IPS DF 6.9 (cell line): ENCODE measurements around the gene PCDHA7.
"Not testable (repeated sequence)": the region's sequence is repeated elsewhere in the genome, so short reads cannot be mapped to it uniquely, and the experiment has no call there.

Experiments
- DNase-seq: peaks from one replicate; pipeline ENCODE4 v3.0.0-alpha.2; 2013; ENCODE audit warnings: low read depth, low spot score
- H3K27ac ChIP-seq: one replicate; pipeline ENCODE4 v1.5.1; 2013; ENCODE audit warnings: low read length, control low read depth
- H3K27me3 ChIP-seq: 2 replicates; pipeline ENCODE4 v1.6.1; 2013; ENCODE audit warnings: mild to moderate bottlenecking, low read length; ENCODE audit not compliant: control insufficient read depth, insufficient read depth
- H3K36me3 ChIP-seq: 2 replicates; pipeline ENCODE4 v1.6.1; 2013; ENCODE audit warnings: low read length; ENCODE audit not compliant: control insufficient read depth, insufficient read depth
- H3K4me1 ChIP-seq: 2 replicates; pipeline ENCODE4 v1.6.1; 2013; ENCODE audit warnings: low read length; ENCODE audit not compliant: control insufficient read depth, insufficient read depth
- H3K4me3 ChIP-seq: 2 replicates; pipeline ENCODE4 v1.5.1; 2013; ENCODE audit warnings: mild to moderate bottlenecking, low read length
- H3K9me3 ChIP-seq: 2 replicates; pipeline ENCODE4 v1.6.1; 2013; ENCODE audit warnings: low read length, inconsistent platforms; ENCODE audit not compliant: control insufficient read depth, insufficient read depth
- WGBS: extraction: QIAGEN DNeasy Blood & Tissue Kit; methylation state at CpG from one replicate; pipeline ENCODE4 v1.1.7; 2013; ENCODE audit warnings: mixed read lengths, missing lambda C conversion rate; ENCODE audit not compliant: insufficient read length, insufficient coverage; 5-methylcytosine and 5-hydroxymethylcytosine counted together

The PCDHA7 gene

DNA sequence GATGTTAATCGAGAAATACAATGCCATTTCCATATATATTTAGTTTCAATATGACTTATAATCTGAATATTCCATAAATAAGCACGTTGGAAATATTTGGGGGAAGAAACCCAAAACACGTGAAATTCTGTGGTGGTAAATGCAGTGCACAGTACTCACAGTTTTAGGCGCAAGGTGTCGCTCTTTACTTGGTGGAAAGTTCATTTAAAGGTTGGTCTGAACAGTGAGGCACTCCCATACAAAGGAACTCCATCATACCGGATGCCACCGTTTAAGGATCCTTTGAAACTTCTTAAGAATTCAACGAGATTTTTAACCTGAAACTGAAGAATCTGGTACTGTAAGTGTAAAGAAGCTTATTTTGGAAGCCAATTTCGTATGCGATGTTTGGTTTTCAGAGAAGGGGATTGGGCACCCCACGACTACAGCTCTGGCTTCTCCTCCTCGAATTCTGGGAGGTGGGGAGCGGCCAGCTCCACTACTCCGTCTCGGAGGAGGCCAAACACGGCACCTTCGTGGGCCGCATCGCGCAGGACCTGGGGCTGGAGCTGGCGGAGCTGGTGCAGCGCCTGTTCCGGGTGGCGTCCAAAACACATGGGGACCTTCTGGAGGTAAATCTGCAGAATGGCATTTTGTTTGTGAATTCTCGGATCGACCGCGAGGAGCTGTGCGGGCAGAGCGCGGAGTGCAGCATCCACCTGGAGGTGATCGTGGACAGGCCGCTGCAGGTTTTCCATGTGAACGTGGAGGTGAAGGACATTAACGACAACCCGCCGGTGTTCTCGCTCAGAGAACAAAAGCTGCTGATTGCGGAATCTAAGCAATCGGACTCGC is 34.9 kb downstream of the PCDHA7 start, which contains the start of gene PCDHA11:
PCDHA11 (plus strand) TSS at position 237 of the 834 bp plus-strand sequence; CDS start at position 384, 147 bp downstream.
- Histone ChIP-seq H3K27me3 (no peaks in the 10 kb centered on the region), H3K4me3 (peak within 1 kb of the TSS; percentile 47; the same call in 1 of the 2 replicates), H3K27ac (no peak within 1 kb of the TSS), H3K4me1 (no peaks in the 10 kb centered on the region), H3K9me3 (no peaks in the 10 kb centered on the region), H3K36me3 (peaks cover 9% of the 10 kb centered on the region; the same call in 1 of the 2 replicates)
- no peak for DNase-seq
- WGBS, result no CpG with 5 or more reads among the region's 41 CpGs

DNA sequence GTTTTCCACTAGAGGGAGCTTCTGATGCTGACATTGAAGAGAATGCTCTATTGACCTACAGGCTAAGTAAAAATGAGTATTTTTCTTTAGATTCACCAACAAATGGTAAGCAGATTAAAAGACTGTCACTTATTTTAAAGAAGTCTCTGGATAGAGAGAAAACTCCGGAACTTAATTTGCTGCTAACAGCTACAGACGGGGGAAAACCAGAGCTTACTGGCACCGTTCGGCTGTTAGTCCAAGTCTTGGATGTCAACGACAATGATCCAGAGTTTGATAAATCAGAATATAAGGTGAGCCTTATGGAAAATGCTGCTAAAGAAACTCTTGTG is 35.5 kb downstream of the PCDHA7 start:
- no peak for DNase-seq
- Histone ChIP-seq H3K9me3 (no peaks in the 10 kb centered on the region), H3K27me3 (no peaks in the 10 kb centered on the region), H3K4me1 (no peaks in the 10 kb centered on the region), H3K27ac (no peak overlapping the region), H3K36me3 (peaks cover 9% of the 10 kb centered on the region; the same call in 1 of the 2 replicates), H3K4me3 (peak overlapping the region; percentile 47; the same call in 1 of the 2 replicates)
- WGBS, result no CpG with 5 or more reads among the region's 5 CpGs

DNA sequence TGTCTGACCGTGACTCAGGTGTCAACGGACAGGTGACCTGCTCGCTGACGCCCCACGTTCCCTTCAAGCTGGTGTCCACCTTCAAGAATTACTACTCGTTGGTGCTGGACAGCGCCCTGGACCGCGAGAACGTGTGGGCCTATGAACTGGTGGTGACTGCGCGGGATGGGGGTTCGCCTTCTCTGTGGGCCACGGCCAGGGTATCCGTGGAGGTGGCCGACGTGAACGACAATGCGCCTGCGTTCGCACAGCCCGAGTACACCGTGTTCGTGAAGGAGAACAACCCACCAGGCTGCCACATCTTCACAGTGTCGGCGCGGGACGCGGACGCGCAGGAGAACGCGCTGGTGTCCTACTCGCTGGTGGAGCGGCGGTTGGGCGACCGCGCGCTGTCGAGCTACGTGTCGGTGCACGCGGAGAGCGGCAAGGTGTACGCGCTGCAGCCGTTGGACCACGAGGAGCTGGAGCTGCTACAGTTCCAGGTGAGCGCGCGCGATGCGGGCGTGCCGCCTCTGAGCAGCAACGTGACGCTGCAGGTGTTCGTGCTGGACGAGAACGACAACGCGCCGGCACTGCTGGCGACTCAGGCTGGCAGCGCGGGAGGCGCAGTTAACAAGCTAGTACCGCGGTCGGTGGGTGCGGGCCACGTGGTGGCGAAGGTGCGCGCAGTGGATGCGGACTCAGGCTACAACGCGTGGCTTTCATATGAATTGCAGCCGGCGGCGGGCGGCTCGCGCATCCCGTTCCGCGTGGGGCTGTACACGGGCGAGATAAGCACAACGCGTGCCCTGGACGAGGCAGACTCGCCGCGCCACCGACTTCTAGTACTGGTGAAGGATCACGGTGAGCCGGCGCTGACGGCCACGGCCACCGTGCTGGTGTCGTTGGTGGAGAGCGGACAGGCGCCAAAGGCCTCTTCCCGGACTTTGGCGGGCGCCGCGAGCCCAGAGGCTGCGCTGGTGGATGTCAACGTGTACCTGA is 36.4 kb downstream of the PCDHA7 start:
- no CpG with 5 or more reads among the region's 114 CpGs for WGBS
- Histone ChIP-seq H3K9me3 (no peaks in the 10 kb centered on the region), H3K4me3 (no peak overlapping the region), H3K27ac (no peak overlapping the region), H3K27me3 (no peaks in the 10 kb centered on the region), H3K4me1 (no peaks in the 10 kb centered on the region), H3K36me3 (peaks cover 9% of the 10 kb centered on the region; the same call in 1 of the 2 replicates)
- DNase-seq, result no peak

DNA sequence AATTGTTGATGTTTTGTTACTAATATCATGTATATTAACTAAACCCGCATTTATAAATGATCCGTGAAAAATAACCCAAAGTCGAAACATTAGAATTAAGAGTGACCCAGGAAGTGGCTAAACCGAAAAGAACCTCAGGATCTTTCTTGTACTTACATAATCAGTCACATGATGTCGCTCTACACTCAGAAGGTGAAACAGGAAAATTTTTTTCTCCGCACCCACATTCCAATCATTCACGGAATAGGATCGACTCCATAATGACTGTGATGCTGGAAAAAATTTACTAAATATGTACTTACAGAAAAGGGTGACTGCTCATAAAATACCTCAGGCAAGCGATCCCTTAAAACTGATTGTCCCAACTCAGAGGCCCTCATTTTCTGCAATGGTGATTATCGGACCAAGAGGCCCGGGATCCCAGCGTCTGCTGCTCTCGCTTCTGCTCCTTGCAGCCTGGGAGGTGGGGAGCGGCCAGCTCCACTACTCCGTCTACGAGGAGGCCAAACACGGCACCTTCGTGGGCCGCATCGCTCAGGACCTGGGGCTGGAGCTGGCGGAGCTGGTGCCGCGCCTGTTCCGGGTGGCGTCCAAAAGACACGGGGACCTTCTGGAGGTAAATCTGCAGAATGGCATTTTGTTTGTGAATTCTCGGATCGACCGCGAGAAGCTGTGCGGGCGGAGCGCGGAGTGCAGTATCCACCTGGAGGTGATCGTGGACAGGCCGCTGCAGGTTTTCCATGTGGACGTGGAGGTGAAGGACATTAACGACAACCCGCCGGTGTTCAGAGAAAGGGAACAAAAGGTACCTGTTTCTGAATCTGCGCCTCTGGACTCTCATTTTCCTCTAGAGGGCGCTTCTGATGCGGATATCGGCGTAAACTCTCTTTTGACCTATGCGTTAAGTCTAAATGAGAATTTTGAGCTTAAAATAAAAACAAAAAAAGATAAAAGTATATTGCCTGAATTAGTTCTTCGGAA is 41.3 kb downstream of the PCDHA7 start, which contains the start of gene PCDHA12:
PCDHA12 (plus strand) TSS at position 224 of the 981 bp plus-strand sequence; CDS start at position 389, 165 bp downstream.
- WGBS, result no CpG with 5 or more reads among the region's 47 CpGs
- H3K27me3 ChIP-seq, result no peaks in the 10 kb centered on the region

DNA sequence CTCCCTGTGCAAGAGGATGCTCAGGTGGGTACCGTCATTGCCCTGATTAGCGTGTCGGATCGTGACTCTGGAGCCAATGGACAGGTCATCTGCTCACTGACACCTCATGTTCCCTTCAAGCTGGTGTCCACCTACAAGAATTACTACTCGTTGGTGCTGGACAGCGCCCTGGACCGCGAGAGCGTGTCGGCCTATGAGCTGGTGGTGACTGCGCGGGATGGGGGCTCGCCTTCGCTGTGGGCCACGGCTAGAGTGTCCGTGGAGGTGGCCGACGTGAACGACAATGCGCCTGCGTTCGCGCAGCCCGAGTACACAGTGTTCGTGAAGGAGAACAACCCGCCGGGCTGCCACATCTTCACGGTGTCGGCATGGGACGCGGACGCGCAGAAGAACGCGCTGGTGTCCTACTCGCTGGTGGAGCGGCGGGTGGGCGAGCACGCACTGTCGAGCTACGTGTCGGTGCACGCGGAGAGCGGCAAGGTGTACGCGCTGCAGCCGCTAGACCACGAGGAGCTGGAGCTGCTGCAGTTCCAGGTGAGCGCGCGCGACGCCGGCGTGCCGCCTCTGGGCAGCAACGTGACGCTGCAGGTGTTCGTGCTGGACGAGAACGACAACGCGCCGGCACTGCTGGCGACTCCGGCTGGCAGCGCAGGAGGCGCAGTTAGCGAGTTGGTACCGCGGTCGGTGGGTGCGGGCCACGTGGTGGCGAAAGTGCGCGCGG is 42.6 kb downstream of the PCDHA7 start:
- not testable (repeated sequence) for H3K9me3 ChIP-seq, H3K4me3 ChIP-seq, DNase-seq, H3K27ac ChIP-seq, H3K27me3 ChIP-seq, H3K36me3 ChIP-seq, H3K4me1 ChIP-seq
- no CpG with 5 or more reads among the region's 80 CpGs for WGBS

More for the DNA sequence above, 41.3 kb downstream of the PCDHA7 start, which contains the start of gene PCDHA12:
- H3K36me3 ChIP-seq, result peaks cover 10% of the 10 kb centered on the region
- peak within 1 kb of the TSS; percentile 59; the same call in 1 of the 2 replicates for H3K4me3 ChIP-seq
- no peak for DNase-seq
- no peak within 1 kb of the TSS for H3K27ac ChIP-seq
- no peaks in the 10 kb centered on the region for H3K9me3 ChIP-seq
- H3K4me1 ChIP-seq, result peaks cover 2% of the 10 kb centered on the region; the same call in 1 of the 2 replicates

DNA sequence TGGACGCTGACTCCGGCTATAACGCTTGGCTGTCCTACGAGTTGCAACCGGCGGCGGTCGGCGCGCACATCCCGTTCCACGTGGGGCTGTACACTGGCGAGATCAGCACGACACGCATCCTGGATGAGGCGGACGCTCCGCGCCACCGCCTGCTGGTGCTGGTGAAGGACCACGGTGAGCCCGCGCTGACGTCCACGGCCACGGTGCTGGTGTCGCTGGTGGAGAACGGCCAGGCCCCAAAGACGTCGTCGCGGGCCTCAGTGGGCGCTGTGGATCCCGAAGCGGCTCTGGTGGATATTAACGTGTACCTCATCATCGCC is 43.2 kb downstream of the PCDHA7 start:
- Histone ChIP-seq H3K27me3 (no peaks in the 10 kb centered on the region), H3K4me1 (peaks cover 2% of the 10 kb centered on the region; the same call in 1 of the 2 replicates), H3K9me3 (no peaks in the 10 kb centered on the region), H3K27ac (no peak overlapping the region), H3K4me3 (no peak overlapping the region), H3K36me3 (peaks cover 4% of the 10 kb centered on the region; the same call in 1 of the 2 replicates)
- WGBS, result no CpG with 5 or more reads among the region's 37 CpGs
- DNase-seq, result no peak

DNA sequence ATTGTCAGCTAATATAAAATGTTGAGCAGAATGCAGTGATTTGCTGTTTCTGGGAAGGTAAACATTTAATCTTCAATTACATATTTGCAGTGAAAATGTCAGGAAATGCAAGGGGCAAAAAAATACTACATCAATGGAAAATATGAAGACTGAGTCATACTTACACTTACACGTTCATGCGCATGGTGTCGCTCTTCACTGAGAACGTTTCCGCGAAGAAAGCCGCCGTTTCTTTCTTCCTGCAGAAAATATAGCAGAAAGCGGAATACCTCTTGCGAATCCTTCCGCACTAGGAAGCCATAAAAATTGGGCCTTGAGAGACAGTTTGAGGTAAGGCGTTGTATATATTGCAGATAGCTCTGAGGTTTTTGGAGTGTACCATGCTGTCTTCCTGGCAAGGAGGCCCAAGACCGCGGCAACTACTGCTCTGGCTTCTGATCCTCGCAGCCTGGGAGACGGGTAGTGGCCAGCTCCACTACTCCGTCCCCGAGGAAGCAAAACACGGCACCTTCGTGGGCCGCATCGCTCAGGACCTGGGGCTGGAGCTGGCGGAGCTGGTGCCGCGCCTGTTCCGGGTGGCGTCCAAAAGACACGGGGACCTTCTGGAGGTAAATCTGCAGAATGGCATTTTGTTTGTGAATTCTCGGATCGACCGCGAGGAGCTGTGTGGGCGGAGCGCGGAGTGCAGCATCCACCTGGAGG is 48.0 kb downstream of the PCDHA7 start, which contains the start of gene PCDHA13:
PCDHA13 (plus strand) TSS at position 236 of the 702 bp plus-strand sequence; CDS start at position 381, 145 bp downstream.
- no peak for DNase-seq
- Histone ChIP-seq H3K27ac (no peak within 1 kb of the TSS), H3K36me3 (peaks cover 7% of the 10 kb centered on the region), H3K4me1 (peaks cover 2% of the 10 kb centered on the region; the same call in 1 of the 2 replicates), H3K4me3 (peak within 1 kb of the TSS; percentile 33; the same call in 1 of the 2 replicates), H3K27me3 (no peaks in the 10 kb centered on the region), H3K9me3 (no peaks in the 10 kb centered on the region)
- whole genome bisulfite sequencing, result no CpG with 5 or more reads among the region's 35 CpGs

DNA sequence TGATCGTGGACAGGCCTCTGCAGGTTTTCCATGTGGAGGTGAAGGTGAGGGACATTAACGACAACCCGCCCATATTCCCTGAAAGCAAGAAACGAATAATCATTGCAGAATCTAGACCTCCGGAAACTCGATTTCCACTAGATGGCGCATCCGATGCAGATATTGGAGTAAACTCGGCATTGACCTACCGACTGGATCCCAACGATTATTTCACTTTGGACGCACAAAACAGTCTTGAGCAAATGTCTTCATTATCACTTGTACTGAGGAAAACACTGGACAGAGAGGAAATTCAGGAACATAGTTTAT is 48.5 kb downstream of the PCDHA7 start:
- DNase-seq, result peak; percentile 27
- H3K36me3 ChIP-seq, result peaks cover 3% of the 10 kb centered on the region
- no peak overlapping the region for H3K27ac ChIP-seq
- no CpG with 5 or more reads among the region's 12 CpGs for WGBS
- H3K4me1 ChIP-seq, result no peaks in the 10 kb centered on the region
- no peaks in the 10 kb centered on the region for H3K27me3 ChIP-seq
- no peaks in the 10 kb centered on the region for H3K9me3 ChIP-seq
- H3K4me3 ChIP-seq, result peak overlapping the region; percentile 33; the same call in 1 of the 2 replicates

DNA sequence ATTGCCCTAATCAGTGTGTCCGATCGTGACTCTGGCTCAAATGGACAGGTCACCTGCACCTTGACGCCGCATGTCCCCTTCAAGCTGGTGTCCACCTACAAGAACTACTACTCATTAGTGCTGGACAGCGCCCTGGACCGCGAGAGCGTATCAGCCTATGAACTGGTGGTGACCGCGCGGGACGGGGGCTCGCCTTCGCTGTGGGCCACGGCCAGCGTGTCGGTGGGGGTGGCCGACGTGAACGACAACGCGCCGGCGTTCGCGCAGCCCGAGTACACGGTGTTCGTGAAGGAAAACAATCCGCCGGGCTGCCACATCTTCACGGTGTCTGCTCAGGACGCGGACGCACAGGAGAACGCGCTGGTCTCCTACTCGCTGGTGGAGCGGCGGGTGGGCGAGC is 49.3 kb downstream of the PCDHA7 start:
- no peaks in the 10 kb centered on the region for H3K4me1 ChIP-seq
- H3K9me3 ChIP-seq, result no peaks in the 10 kb centered on the region
- peaks cover 3% of the 10 kb centered on the region; the same call in 1 of the 2 replicates for H3K36me3 ChIP-seq
- H3K27me3 ChIP-seq, result no peaks in the 10 kb centered on the region
- DNase-seq, result no peak
- no CpG with 5 or more reads among the region's 41 CpGs for WGBS
- H3K4me3 ChIP-seq, result no peak overlapping the region
- H3K27ac ChIP-seq, result no peak overlapping the region
